Measurements from ENCODE around the gene USP46. TPM values are rescaled to one million over a fixed set of nuclear protein-coding genes. Genes with fewer than 3 reads are reported as not detected.

Gene USP46
- total and polyA plus RNA-seq, 2 of the 8 experiments (the other 6 are each of a cell fraction or from before 2014, with no cell fraction given) = 10.6 to 62.4 TPM

DNA sequence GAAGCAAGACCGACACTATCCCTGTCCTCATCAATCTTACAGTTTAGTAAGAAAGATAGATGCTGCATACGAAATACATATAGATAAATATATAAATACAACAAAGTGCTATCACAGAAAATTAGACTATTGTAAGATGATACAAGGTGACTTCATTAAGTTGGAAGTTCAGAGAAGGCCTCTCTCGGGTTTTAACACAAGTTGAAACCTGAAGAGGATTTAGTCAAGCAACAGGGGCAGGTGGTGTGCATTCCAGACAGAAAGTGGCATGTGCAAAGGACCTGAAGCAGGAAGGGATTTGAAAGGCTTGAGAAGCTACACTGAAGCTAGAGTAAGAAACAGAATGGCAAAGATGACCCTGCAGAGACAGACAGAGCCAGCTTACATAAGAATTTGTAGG, 36.5 kb downstream of the USP46 start (continued):
- TF ChIP-seq, protein P1, sequence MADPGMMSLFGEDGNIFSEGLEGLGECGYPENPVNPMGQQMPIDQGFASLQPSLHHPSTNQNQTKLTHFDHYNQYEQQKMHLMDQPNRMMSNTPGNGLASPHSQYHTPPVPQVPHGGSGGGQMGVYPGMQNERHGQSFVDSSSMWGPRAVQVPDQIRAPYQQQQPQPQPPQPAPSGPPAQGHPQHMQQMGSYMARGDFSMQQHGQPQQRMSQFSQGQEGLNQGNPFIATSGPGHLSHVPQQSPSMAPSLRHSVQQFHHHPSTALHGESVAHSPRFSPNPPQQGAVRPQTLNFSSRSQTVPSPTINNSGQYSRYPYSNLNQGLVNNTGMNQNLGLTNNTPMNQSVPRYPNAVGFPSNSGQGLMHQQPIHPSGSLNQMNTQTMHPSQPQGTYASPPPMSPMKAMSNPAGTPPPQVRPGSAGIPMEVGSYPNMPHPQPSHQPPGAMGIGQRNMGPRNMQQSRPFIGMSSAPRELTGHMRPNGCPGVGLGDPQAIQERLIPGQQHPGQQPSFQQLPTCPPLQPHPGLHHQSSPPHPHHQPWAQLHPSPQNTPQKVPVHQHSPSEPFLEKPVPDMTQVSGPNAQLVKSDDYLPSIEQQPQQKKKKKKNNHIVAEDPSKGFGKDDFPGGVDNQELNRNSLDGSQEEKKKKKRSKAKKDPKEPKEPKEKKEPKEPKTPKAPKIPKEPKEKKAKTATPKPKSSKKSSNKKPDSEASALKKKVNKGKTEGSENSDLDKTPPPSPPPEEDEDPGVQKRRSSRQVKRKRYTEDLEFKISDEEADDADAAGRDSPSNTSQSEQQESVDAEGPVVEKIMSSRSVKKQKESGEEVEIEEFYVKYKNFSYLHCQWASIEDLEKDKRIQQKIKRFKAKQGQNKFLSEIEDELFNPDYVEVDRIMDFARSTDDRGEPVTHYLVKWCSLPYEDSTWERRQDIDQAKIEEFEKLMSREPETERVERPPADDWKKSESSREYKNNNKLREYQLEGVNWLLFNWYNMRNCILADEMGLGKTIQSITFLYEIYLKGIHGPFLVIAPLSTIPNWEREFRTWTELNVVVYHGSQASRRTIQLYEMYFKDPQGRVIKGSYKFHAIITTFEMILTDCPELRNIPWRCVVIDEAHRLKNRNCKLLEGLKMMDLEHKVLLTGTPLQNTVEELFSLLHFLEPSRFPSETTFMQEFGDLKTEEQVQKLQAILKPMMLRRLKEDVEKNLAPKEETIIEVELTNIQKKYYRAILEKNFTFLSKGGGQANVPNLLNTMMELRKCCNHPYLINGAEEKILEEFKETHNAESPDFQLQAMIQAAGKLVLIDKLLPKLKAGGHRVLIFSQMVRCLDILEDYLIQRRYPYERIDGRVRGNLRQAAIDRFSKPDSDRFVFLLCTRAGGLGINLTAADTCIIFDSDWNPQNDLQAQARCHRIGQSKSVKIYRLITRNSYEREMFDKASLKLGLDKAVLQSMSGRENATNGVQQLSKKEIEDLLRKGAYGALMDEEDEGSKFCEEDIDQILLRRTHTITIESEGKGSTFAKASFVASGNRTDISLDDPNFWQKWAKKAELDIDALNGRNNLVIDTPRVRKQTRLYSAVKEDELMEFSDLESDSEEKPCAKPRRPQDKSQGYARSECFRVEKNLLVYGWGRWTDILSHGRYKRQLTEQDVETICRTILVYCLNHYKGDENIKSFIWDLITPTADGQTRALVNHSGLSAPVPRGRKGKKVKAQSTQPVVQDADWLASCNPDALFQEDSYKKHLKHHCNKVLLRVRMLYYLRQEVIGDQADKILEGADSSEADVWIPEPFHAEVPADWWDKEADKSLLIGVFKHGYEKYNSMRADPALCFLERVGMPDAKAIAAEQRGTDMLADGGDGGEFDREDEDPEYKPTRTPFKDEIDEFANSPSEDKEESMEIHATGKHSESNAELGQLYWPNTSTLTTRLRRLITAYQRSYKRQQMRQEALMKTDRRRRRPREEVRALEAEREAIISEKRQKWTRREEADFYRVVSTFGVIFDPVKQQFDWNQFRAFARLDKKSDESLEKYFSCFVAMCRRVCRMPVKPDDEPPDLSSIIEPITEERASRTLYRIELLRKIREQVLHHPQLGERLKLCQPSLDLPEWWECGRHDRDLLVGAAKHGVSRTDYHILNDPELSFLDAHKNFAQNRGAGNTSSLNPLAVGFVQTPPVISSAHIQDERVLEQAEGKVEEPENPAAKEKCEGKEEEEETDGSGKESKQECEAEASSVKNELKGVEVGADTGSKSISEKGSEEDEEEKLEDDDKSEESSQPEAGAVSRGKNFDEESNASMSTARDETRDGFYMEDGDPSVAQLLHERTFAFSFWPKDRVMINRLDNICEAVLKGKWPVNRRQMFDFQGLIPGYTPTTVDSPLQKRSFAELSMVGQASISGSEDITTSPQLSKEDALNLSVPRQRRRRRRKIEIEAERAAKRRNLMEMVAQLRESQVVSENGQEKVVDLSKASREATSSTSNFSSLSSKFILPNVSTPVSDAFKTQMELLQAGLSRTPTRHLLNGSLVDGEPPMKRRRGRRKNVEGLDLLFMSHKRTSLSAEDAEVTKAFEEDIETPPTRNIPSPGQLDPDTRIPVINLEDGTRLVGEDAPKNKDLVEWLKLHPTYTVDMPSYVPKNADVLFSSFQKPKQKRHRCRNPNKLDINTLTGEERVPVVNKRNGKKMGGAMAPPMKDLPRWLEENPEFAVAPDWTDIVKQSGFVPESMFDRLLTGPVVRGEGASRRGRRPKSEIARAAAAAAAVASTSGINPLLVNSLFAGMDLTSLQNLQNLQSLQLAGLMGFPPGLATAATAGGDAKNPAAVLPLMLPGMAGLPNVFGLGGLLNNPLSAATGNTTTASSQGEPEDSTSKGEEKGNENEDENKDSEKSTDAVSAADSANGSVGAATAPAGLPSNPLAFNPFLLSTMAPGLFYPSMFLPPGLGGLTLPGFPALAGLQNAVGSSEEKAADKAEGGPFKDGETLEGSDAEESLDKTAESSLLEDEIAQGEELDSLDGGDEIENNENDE (IDR thresholded peaks at IDR 0.05; ENCODE audit: insufficient replicate concordance, low read length) = no peak
- no peak for TF ChIP-seq POU5F1 (IDR thresholded peaks at IDR 0.05; ENCODE audit: low read depth, low read length)
